HL-60/S4 (cell line): Measurements from ENCODE around the gene LRRN2.
"Not testable (repeated sequence)": the region's sequence is repeated elsewhere in the genome, so short reads cannot be mapped to it uniquely, and the experiment has no call there.

Source experiments
- in situ Hi-C: fragments of 300-500 bp; cut with MboI; formaldehyde crosslinking; loops from 2 replicates; pipeline ENCODE4 v1.14.3; 2022; ENCODE audit warnings: low sequenced_read_pairs

The LRRN2 gene

DNA sequence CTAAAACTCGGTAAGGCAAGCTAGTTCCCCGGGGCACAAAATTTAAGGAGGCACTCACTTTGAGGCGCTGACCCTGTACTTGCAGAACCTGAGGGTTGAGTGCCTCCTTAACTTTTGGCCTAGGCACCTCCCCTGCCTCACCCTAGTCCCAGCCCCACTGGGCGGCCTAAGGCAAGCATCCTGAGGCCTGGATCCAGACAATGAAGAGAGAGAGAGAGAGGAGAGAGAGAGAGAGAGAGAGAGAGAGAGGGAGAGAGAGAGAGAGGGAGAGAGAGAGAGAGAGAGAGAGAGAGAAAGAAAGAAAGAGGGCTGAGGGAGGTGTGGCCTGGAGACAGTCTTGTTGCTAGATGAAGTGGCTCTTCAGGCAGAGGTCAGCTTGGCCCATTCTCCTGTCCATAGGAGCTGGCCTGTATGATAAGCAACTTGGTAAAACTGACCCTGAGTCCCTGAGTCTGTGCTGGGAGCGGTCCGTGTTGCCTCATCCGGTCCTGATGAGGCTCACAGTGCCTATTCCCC lies 7.4 kb upstream of the LRRN2 start:
- in situ Hi-C loops = no loop called here

DNA sequence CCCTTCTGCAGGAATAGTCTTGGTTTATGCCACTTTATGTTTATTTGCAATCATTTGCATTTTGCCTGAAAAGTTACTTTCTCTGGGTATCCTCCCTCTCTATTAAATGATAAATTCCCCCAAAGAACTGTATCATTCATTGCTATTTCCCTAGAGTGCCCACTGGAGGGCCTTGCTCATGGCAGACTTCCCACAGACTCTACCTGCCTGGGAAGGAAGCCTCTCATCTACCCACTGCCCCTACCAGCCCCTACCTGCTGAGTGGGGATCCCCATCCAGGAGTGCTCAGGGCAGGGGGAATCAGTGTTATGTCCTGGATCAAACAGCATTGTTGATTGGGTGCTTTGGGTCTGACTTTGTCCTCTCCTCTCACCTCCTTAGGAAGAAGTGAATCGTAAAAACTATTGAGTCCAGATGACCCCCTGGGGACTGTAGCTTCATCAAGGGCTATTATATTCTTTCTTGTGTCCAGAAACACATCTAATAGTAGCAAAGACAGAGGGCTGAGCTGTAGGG lies 6.8 kb upstream of the LRRN2 start:
- in situ Hi-C loops = no loop called here

- in situ Hi-C loops = not testable (repeated sequence)
Observed at GRCh38 chr1:204691328-204691730, 5.8 kb upstream of the LRRN2 start.

DNA sequence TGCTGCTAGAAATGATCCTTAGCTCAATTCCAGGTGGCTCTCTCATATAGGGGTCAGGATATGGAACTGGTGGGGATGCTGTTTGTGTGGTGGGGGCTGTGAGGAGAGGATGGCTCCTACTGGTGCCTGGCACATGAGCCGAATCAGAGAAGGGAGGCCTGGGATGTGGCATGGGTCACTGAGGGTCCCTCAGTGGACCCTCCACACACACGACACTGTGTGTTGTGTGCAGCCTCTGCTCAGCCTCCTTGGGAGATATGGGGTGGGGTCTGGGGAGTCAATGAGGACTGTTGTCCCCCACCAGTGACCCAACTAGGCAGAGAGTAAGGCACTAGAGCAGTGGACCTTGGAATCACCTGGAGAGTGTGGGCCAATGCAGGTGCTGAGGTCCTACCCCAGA lies 3.2 kb upstream of the LRRN2 start:
- in situ Hi-C loops = no loop called here

DNA sequence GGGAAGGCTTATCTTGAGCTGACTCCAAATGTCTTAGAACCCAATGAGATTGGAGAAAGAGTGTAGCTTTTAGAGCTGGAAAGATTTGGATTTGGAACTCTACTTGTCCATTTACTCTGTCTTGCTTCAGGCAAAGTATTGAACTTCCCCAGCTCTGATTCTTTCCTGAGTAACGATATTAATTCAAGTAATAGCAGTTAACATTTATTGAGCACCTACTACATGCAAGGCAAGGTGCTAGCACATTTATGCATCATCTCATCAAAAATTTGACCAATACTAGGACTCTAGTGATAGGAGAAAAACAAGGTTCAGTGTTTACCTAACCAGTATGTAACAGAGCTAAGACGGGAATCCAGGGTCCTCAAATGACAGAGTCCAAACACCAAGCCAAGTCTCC lies 2.5 kb upstream of the LRRN2 start:
- in situ Hi-C loops = no loop called here

DNA sequence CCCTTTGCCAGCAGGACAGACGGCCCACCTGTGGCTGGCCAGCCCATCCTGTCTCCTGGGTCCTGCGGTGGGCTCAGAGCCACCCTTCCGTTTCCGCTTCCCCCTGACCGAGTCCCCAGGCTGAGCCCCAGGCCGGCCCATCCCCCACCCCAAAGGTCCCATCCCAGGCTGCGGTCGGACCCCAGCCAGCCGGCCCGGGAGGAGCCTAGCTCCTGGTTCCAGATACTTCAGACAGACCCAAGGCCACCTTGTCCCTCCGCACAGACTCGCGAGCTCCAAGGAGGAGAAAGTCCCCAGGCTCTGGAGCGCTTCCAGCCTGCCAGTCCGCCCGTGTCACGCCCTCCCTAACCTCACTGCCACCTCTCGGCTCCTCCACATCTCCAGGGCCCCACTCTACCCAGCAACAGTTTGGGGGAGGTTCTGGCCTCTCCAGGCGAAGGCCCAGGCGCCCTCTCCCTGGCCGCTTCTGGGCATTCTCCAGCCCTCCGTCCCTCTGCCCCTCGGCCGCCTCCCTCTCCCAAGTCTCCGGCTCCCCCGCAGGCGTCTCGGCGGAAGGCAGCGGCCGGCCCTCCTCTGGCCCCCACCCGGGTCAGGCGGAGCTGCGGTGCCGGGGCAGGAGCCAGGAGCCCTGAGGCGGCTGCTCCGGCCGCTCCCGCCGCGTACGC lies 835 bp downstream of the LRRN2 start:
- in situ Hi-C loops = no loop called here

DNA sequence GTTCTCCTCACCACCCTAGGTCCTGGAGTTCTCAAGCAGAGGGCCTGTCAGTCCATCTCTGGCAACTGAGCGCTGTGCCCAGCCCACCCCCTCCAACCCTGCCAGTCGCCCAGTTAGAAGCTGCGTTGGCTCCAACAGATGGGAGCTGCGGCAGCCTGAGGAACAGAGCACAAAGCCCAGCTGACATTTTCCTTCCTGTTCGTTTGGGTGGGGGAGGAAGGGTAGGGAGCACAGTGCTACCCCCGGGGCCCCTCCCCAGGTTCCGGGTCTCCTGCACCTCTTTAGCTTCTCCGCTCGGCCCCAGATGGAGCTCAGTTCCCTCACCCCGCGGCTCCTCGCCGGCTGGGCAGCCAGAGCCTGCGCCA lies 1.4 kb downstream of the LRRN2 start:
- in situ Hi-C loops = no loop called here

- in situ Hi-C loops = no loop called here
Observed at GRCh38 chr1:204683284-204684205, 2.0 kb downstream of the LRRN2 start.

DNA sequence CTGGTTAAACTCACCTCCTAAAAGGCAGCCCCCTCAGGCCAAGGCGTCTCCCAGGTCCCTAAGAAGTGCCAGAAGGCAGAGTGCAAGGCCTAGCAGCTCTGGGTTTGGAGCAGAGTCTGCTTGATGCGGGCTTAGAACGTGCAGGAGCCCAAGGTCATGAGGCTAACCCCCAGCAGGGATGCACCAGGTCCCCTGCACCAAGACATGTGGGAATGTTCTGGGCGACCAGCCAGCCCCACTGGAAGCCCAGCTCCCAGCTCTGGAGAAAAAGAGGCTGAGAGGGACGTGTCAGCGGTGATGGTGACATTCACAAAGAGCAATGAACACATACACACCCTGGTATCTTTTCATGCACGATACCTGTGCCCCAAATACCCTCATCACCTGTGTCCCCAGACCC lies 5.1 kb downstream of the LRRN2 start:
- in situ Hi-C loops = no loop called here

DNA sequence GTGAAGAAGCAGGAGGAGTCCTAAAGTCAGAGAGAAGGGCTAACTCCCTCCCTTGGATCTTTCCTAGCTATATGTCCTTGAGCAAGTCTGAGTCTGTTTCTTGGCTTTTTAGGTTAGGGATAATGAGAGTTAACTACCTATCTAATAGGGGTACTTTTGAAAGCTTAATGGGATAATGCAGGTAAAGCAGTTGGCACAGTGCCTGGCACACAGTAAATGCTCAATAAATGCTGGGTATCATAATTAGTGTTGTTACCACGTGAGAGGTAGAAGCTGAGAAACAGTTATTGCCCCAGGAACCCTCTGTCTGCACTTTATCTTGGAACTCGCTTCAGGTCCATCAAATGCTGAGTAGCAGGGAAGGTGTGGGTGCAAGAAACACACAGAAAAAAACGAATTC lies 5.5 kb downstream of the LRRN2 start:
- in situ Hi-C loops = no loop called here

GRCh38 chr1:204678721-204679475 lies 6.6 kb downstream of the LRRN2 start:
- in situ Hi-C loops = no loop called here

DNA sequence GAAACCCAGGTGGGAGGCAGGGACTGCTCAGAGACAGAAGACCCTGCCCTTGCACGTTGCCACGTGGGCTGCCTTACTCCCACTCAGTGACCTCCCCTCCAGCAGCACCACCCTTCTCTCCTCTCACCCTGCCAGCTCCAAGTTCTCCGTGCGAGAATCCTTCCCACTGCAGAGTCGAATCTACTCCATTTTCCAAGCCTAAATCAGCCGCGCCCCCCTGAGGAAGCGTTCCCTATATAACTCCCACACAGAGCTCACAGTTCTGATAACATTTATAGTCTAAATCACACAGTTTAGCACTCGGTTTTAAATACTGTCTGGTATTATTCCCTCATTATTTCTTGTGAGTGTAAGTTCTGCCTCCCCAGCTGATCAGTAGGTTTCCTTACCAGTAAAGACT lies 7.7 kb downstream of the LRRN2 start:
- in situ Hi-C loops = no loop called here

- in situ Hi-C loops = no loop called here
Observed at GRCh38 chr1:204676043-204676442, 9.5 kb downstream of the LRRN2 start.

GRCh38 chr1:204673909-204674649 lies 11.5 kb downstream of the LRRN2 start:
- in situ Hi-C loops = no loop called here

- in situ Hi-C loops = no loop called here
Observed at GRCh38 chr1:204673209-204673608, 12.3 kb downstream of the LRRN2 start.

GRCh38 chr1:204672482-204673121 lies 12.9 kb downstream of the LRRN2 start:
- in situ Hi-C loops = no loop called here

DNA sequence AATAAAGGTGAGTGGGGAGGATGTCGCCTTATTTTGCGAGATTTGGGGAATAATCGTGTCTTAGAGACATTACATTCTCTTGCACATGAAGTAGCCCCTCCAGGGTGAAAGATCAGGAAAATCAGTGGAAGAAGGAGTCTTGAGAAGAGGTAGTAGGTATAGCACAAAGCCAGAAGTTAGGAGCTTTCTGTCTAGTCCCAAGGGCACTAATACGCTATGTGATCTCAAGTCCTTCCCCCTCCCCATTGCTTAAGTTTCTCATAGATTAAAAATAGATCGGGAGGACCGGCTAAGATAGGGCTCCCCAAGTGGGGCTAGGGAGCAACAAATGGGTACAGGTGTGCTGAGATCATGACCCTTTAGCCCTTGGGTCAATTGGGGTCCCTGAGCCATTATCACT lies 13.5 kb downstream of the LRRN2 start:
- in situ Hi-C loops = no loop called here

- in situ Hi-C loops = no loop called here
Observed at GRCh38 chr1:204670152-204670927, 15.2 kb downstream of the LRRN2 start.

DNA sequence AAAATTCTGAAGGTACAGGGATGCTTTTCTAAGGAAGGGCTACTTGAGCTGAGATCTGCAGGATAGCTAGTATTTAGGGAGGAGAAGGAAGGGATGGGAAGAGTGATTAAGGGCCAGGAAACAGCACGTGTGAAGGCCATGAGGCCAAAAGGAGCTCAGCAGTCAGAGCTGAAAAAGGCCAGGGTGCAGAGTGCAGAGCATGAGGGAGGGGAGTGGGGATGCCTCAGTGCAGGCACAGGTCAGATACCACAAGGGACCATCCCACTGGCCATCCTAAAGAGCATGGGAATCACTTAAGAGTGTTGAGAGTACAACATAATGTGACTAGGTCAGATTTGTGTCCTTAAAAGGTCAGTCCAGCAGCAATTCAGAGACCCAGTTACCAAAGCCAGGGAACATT lies 16.0 kb downstream of the LRRN2 start:
- in situ Hi-C loops = no loop called here

- in situ Hi-C loops = no loop called here
Observed at GRCh38 chr1:204664384-204664651, 21.2 kb downstream of the LRRN2 start.
